ENCODE data around the gene GTPBP3.

The GTPBP3 gene

DNA sequence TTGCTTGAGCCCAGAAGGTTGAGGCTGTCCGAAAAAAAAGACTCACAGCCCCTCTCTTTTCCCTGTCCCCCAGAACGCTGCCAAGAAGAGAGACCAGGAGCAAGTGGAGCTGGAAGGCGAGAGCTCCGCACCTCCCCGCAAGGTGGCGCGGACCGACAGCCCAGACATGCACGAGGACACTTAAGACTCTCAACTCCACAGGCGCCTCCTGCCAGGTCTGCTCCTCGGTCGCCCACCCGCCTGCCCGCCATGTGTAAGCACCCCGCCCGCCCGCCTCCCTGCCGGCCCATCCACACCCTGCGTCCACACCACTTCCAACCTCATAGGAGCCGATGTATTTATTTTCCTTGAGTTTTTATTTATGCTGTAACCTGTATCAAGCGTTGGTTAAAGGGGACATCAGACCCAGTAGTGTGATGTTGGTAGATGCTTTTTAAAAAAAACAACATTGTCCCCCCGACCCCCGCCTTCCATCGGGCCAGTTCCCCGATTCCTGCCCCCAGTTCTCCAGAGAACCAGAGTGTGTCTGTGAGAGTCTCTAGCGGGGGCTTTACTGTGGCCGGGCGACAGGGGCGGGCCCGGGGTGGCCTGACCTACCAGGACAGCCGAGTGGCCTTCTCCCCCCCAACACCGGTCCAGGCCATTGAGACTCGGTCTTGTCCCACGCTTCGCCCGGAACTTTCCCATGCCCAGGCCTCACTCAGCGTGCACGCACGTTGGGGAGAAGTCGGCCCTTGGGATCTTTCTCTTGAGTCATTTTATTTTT is 17.7 kb upstream of the GTPBP3 start:
- no peak for TF ChIP-seq ZNF274 (IDR thresholded peaks at IDR 0.05; ENCODE audit: low read depth, low read length)
- H3K4me3 ChIP-seq (ENCODE audit: low read length): no peak overlapping the region

DNA sequence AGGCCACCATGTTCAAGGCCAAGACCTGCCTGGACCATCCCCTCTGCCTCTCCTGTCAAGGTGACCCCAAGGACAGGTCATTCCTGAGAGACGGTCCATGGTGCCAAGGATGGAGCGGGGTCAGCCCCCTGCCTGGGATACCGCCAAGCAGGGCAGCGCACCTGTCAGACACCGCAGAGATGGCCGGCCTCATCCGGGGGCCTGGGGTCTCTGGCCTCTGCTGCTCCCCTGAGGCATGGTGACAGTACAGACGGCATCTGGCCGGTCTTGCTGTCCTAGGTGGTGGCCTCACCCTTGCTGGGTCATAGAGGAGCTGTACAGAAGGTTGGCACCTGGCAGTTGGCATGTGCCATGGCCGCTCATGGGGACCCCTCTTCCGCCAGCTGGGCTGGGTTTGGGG is 16.9 kb upstream of the GTPBP3 start:
- TF ChIP-seq ZNF274 (IDR thresholded peaks at IDR 0.05; ENCODE audit: low read depth, low read length): no peak

DNA sequence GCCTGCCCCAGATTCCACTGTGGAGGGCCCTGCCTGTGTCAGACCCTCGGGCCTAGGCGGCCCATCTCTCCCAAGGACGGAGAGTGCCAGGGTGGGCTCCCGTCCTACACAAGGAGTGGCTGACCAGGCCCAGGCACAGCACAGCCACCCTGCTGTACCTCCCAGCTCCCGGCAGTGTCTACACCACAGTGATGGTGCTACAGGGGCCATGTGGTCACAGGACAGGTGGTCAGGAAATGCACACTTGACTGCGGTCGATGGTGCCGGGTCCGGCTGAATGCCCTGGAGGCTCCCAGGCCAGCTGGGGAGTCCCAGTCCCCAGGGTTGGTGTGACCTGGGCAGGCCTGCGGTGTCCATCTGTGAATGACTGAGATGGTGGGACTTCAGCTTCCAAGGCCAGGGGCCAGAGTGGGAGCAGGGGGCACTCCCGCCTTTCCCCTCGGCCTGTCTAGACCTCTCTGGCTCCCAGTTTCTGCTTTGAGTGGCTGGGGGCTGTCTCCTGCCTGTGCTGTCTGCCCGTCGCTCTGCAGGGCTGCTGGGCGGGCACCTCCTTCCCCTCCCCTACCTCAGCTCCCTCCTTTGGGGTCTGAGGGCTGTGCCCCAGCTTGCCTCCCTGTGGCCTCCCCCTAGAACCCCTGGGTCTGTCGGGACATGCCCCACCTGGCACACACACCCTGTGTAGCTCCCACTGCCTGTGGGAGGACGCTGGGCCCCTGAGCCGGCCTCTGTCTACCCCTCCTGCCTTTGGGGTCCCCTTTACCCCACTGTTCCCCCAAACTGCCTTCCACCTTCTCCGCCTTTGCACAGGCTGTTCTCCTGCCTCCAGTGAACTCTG is 15.5 kb upstream of the GTPBP3 start:
- no peak overlapping the region for H3K4me3 ChIP-seq (ENCODE audit: low read length)
- no peak for TF ChIP-seq ZNF274 (IDR thresholded peaks at IDR 0.05; ENCODE audit: low read depth, low read length)

More for the DNA sequence above, 16.9 kb upstream of the GTPBP3 start:
- H3K4me3 ChIP-seq (ENCODE audit: low read length): no peak overlapping the region

DNA sequence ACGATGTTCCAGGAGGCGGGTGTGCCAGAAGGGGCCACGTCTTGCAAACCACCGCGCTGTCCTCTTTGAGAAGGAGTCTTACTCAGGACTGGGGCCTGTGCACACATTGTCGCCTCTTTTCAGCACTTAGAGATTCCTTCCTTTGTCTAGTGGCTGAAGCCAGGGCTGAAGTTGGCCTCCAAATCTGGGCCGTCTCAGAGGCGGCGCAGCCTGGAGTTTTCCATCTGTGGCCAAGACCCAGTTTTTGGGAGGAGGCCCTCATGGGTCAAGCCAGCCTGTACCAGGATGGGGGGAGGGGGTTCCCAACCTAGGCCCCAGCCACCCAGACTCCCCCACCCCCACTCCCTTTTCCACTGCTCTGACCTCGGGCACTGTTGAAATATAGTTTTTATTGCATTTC is 14.5 kb upstream of the GTPBP3 start:
- no peak overlapping the region for H3K4me3 ChIP-seq (ENCODE audit: low read length)
- TF ChIP-seq ZNF274 (IDR thresholded peaks at IDR 0.05; ENCODE audit: low read depth, low read length): no peak

GRCh38 chr19:17323300-17323963 is 13.9 kb upstream of the GTPBP3 start:
- no peak overlapping the region for H3K4me3 ChIP-seq (ENCODE audit: low read length)
- TF ChIP-seq ZNF274 (IDR thresholded peaks at IDR 0.05; ENCODE audit: low read depth, low read length): no peak

DNA sequence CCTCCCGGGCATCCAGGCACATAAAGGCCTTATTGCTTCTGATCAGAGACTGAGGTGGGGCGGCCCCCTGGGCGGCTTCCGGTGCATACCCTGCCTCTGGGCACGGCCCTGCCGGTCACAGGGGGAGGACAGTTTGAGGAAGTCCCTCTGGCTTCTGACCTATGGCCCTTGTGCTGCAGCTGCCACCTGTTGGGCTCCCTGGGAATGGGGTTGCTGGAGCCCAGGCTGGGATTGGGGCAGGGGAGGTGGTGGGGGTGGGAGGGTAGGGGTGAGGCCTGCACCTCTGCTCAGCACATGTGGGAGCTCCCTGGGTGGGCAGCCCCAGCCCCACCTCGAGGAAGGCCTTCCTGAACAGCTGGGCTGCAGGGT is 13.4 kb upstream of the GTPBP3 start:
- no peak for TF ChIP-seq ZNF274 (IDR thresholded peaks at IDR 0.05; ENCODE audit: low read depth, low read length)
- no peak overlapping the region for H3K4me3 ChIP-seq (ENCODE audit: low read length)

DNA sequence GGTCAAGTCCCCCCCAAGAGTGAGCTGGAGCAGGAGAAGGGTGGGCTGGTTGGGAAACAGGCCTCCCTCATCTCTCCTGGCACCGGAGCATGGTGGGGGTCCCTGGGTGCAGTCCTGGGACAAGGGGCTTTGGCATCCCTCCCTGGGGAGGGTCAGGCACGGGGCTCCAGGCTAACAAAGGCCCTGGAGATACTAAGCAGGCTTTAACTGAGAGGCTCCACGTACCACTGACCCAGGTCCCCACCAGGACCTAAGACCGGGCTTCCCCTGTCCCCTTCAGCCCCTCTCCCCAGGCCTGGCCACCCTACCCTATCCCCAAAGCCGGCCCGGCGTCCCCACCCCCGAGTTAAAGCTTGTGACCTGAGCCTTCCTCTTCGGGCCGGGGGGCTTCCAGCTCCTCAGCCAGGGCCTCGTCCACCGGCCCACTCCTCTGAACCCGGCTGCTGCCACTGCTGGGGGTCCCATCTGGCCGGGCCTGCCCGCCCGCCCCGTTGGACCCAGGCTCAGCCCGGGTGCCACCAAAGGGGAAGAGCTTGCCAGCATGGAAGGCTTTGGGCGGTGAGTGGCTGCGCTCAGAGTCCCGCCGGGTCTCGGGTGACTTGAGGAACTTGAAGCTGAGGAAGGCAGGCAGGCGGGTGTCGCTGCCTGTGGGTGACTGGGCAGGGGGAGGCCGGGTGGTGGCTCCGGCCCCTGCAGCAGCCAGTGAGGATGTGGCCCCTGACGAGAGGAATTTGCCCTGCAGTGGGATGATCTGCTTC is 12.8 kb upstream of the GTPBP3 start:
- no peak for TF ChIP-seq ZNF274 (IDR thresholded peaks at IDR 0.05; ENCODE audit: low read depth, low read length)
- H3K4me3 ChIP-seq (ENCODE audit: low read length): no peak overlapping the region

GRCh38 chr19:17325133-17325532 is 12.2 kb upstream of the GTPBP3 start:
- TF ChIP-seq ZNF274 (IDR thresholded peaks at IDR 0.05; ENCODE audit: low read depth, low read length): no peak

GRCh38 chr19:17325881-17326594 is 11.3 kb upstream of the GTPBP3 start:
- TF ChIP-seq ZNF274 (IDR thresholded peaks at IDR 0.05; ENCODE audit: low read depth, low read length): no peak
- no peak overlapping the region for H3K4me3 ChIP-seq (ENCODE audit: low read length)

More at GRCh38 chr19:17325133-17325532, 12.2 kb upstream of the GTPBP3 start:
- no peak overlapping the region for H3K4me3 ChIP-seq (ENCODE audit: low read length)

DNA sequence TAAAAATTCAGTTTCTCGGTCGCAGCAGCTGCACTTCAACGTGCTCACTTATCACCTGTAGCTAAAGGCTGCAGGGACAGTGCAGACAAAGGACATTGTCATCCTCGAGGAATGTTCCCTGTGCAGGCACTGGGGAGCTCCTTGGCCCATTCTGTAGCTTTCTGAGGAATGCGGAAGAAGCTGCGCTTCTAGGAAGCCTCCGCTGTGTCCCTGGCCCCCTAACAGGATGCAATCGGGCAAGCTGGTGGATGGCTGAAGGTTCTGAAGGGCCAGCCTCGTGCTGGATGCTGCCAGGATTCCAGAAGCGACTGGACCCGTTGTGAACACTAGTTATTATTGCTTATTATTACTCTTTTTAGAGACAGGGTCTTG is 10.8 kb upstream of the GTPBP3 start:
- H3K4me3 ChIP-seq (ENCODE audit: low read length): no peak overlapping the region
- no peak for TF ChIP-seq ZNF274 (IDR thresholded peaks at IDR 0.05; ENCODE audit: low read depth, low read length)

GRCh38 chr19:17327068-17327653 is 10.2 kb upstream of the GTPBP3 start:
- no peak overlapping the region for H3K4me3 ChIP-seq (ENCODE audit: low read length)
- no peak for TF ChIP-seq ZNF274 (IDR thresholded peaks at IDR 0.05; ENCODE audit: low read depth, low read length)

DNA sequence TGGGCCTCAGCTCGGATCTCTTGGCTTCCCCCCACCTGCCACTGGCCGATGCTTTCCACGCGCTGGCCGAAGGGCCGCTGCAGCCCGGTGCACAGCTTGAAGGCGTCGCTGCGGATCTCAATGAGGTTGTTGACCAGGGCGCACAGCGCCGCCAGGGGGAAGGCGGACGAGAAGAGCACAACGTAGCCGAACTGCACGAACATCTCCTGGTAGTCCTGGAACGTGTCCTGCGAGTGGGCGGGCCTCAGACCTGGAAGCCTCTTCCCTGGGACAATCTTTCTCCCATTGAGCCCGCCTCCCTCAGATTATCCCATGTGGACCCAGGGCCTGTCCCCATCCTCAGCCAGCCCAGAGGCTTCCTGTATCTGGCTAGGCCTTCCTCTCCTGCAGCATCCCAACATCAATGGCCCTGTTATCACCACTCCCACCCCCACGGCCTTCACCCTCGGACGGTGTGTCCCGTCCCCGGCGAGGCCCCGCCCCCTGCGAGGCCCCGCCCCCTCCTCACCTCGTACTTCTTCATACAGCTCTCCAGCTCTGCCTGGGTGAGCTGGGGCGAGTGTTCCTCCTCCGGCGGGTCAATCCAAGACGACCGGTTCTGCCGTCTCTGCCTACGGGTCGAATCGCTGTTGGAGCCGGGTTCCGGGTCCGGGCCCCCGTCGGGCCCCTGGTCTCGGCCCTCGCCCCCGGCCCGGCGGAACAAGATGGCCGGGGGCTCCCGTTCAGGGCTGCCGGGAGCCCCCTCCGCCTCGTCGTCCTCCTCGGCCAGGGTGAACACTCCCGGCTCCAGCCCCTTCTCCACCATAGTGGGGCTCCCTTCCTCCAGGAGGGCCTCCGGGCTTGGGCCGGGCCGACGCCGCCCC is 9.5 kb upstream of the GTPBP3 start:
- H3K4me3 ChIP-seq (ENCODE audit: low read length): peak overlapping the region; percentile 18; the same call in 1 of the 2 replicates
- no peak for TF ChIP-seq ZNF274 (IDR thresholded peaks at IDR 0.05; ENCODE audit: low read depth, low read length)

All from GM08714 (cell line).